HepG2 (cell line): Measurements from ENCODE around the gene IGDCC3. TPM values are rescaled to one million over a fixed set of nuclear protein-coding genes. Genes with fewer than 3 reads are reported as not detected.

Source experiments
- ATAC-seq: fragments of 200-7000 bp; cut with Tn5 transposase; 3 replicates; pipeline ENCODE4 v1.9.1; 2020; ENCODE audit warnings: mild to moderate bottlenecking, moderate library complexity
- BruUV-seq: library from RNA; stranded (reverse); fragments of 400-500 nt; replicated peaks from 2 replicates; lab custom pipeline; 2021; lab: Mats Ljungman, UMichigan
- CTCF ChIA-PET: fragments of 300-600 bp; formaldehyde crosslinking; extraction: SDS; loops from one replicate; lab custom pipeline; 2021; ENCODE audit warnings: low total read pairs, inconsistent platforms, low intra/inter-chr PET ratio; lab: Yijun Ruan, JAX
- POLR2A ChIA-PET: fragments of 350-600 bp; sonication (Branson Sonifier 250); formaldehyde crosslinking; loops from one replicate; lab custom pipeline; 2020; ENCODE audit warnings: antibody characterized with exemption, inconsistent platforms; lab: Yijun Ruan, JAX
- DNase-seq: peaks from one replicate; pipeline ENCODE4 v3.0.0-alpha.2; 2015; ENCODE audit warnings: low spot score
- FAIRE-seq: peaks from 3 replicates; lab custom pipeline; 2011; peaks lifted over from hg19 to GRCh38; lab: Jason Lieb, UNC
- H2AFZ ChIP-seq: one replicate; pipeline ENCODE4 v1.6.1; 2011; ENCODE audit warnings: low read length, inconsistent platforms
- H3K27ac ChIP-seq: fragments of 300-600 bp; 3 replicates; pipeline ENCODE4 v1.8.0; 2011; ENCODE audit warnings: mixed run types, mild to moderate bottlenecking, mixed read lengths, low read length, inconsistent platforms; ENCODE audit not compliant: insufficient read depth; ENCODE audit errors: extremely low read length
- H3K27me3 ChIP-seq, 2 experiments: fragments of 200-600 bp in 1 of 2; 2 replicates in 1 of 2; 3 replicates in 1 of 2; pipeline versions ENCODE4 v1.6.0 to v1.8.0; 2011; ENCODE audit warnings: low read length in 2 of 2, mild to moderate bottlenecking in 2 of 2, moderate library complexity in 2 of 2, inconsistent platforms in 1 of 2; ENCODE audit not compliant: insufficient read depth in 2 of 2, control insufficient read depth in 1 of 2
- H3K36me3 ChIP-seq, 2 experiments: fragments of 200-600 bp in 1 of 2; replicated peaks in 1 of 2; 2 replicates in 1 of 2; 3 replicates in 1 of 2; pipeline versions ENCODE4 v1.5.1 to v1.8.0; 2011; ENCODE audit warnings: low read length in 2 of 2, inconsistent platforms in 1 of 2; ENCODE audit not compliant: insufficient read depth in 2 of 2, control insufficient read depth in 1 of 2
- H3K4me1 ChIP-seq: 2 replicates; pipeline ENCODE4 v1.5.1; 2012; ENCODE audit warnings: low read length, inconsistent platforms; ENCODE audit not compliant: insufficient read depth
- H3K4me2 ChIP-seq: 2 replicates; pipeline ENCODE4 v1.6.0; 2011; ENCODE audit warnings: low read depth, low read length, inconsistent platforms
- H3K4me3 ChIP-seq, 3 experiments: fragments of 200-600 bp in 1 of 3; sonication (generic), shearing (Covaris generic) in 1 of 3; replicated peaks in 1 of 3; 2 replicates each; pipeline ENCODE4 v1.5.1; 2011 to 2016; ENCODE audit warnings: low read length in 3 of 3, inconsistent platforms in 2 of 3, low read depth in 2 of 3, mild to moderate bottlenecking in 2 of 3, control low read depth in 1 of 3, mixed read lengths in 1 of 3; ENCODE audit not compliant: insufficient read depth in 1 of 3
- H3K79me2 ChIP-seq: one replicate; pipeline ENCODE4 v1.6.1; 2011; ENCODE audit warnings: low read length, inconsistent platforms; ENCODE audit not compliant: insufficient read depth
- H3K9ac ChIP-seq: 2 replicates; pipeline ENCODE4 v1.6.0; 2011; ENCODE audit warnings: mild to moderate bottlenecking, low read depth, low read length, inconsistent platforms; ENCODE audit not compliant: insufficient read depth
- H3K9me3 ChIP-seq: 2 replicates; pipeline ENCODE4 v1.5.1; 2012; ENCODE audit warnings: mild to moderate bottlenecking, low read length
- H4K20me1 ChIP-seq: 2 replicates; pipeline ENCODE4 v1.6.0; 2011; ENCODE audit warnings: inconsistent platforms, mild to moderate bottlenecking, low read length, moderate library complexity; ENCODE audit not compliant: insufficient read depth
- ARNT2 ChIP-seq: sonication (generic); formaldehyde crosslinking; IDR thresholded peaks from 2 replicates; pipeline ENCODE4 v1.8.0; 2022; ENCODE audit warnings: mild to moderate bottlenecking, low read depth, missing genetic modification reagents, moderate library complexity
- CBX5 ChIP-seq: sonication (generic); formaldehyde crosslinking; IDR thresholded peaks from 2 replicates; pipeline ENCODE4 v1.4.0; 2020; ENCODE audit warnings: missing genetic modification reagents, borderline replicate concordance
- CEBPG ChIP-seq: IDR thresholded peaks from 2 replicates; pipeline ENCODE4 v1.6.1; 2016
- FOXM1 ChIP-seq: sonication (generic); formaldehyde crosslinking; IDR thresholded peaks from 2 replicates; pipeline ENCODE4 v1.5.0; 2020; ENCODE audit warnings: missing genetic modification reagents
- MAX ChIP-seq: IDR thresholded peaks from 2 replicates; pipeline ENCODE4 v1.6.1; 2012; ENCODE audit warnings: inconsistent platforms
- MLX ChIP-seq: IDR thresholded peaks from 2 replicates; pipeline ENCODE4 v1.6.1; 2016
- NFE2L1 ChIP-seq: sonication (generic); formaldehyde crosslinking; IDR thresholded peaks from 2 replicates; pipeline ENCODE4 v1.4.0; 2020; ENCODE audit warnings: missing genetic modification reagents, mild to moderate bottlenecking, borderline replicate concordance
- NR0B2 ChIP-seq: sonication (generic); formaldehyde crosslinking; IDR thresholded peaks from 2 replicates; pipeline ENCODE4 v1.4.0; 2020; ENCODE audit warnings: mild to moderate bottlenecking, missing genetic modification reagents
- NRL ChIP-seq: sonication (generic); formaldehyde crosslinking; IDR thresholded peaks from 2 replicates; pipeline ENCODE4 v1.5.0; 2020; ENCODE audit warnings: missing genetic modification reagents, mild to moderate bottlenecking, moderate library complexity, borderline replicate concordance
- PATZ1 ChIP-seq: sonication (generic); formaldehyde crosslinking; IDR thresholded peaks from 2 replicates; pipeline ENCODE4 v1.4.0; 2020; ENCODE audit warnings: missing genetic modification reagents
- RFXANK ChIP-seq: IDR thresholded peaks from 2 replicates; pipeline ENCODE4 v1.6.1; 2016
- SRSF9 ChIP-seq: fragments of 200-400 bp; formaldehyde crosslinking; IDR thresholded peaks from 2 replicates; pipeline ENCODE4 v1.6.1; 2018; ENCODE audit warnings: borderline replicate concordance, mild to moderate bottlenecking, low read depth, low read length; ENCODE audit not compliant: insufficient read depth, poor library complexity, severe bottlenecking
- TMF1 ChIP-seq: sonication (generic); formaldehyde crosslinking; IDR thresholded peaks from 2 replicates; pipeline ENCODE4 v1.8.1; 2022; ENCODE audit warnings: low read depth, missing genetic modification reagents
- TSC22D2 ChIP-seq: sonication (generic); formaldehyde crosslinking; IDR thresholded peaks from 2 replicates; pipeline ENCODE4 v1.5.1; 2020; ENCODE audit warnings: missing genetic modification reagents, mild to moderate bottlenecking, borderline replicate concordance
- ZC3H4 ChIP-seq: sonication (generic); formaldehyde crosslinking; IDR thresholded peaks from 2 replicates; pipeline ENCODE4 v1.4.0; 2020; ENCODE audit warnings: missing genetic modification reagents, borderline replicate concordance
- ZFX ChIP-seq: sonication (generic); formaldehyde crosslinking; IDR thresholded peaks from 2 replicates; pipeline ENCODE4 v1.4.0; 2020; ENCODE audit warnings: mild to moderate bottlenecking, low read depth, missing genetic modification reagents, moderate library complexity
- ZNF207 ChIP-seq: fragments of 450-650 bp; IDR thresholded peaks from 2 replicates; pipeline ENCODE4 v1.6.1; 2016; ENCODE audit warnings: antibody characterized with exemption, borderline replicate concordance
- ZNF367 ChIP-seq: sonication (generic); formaldehyde crosslinking; IDR thresholded peaks from 2 replicates; pipeline ENCODE4 v1.4.0; 2020; ENCODE audit warnings: missing genetic modification reagents, borderline replicate concordance
- ZNF800 ChIP-seq: sonication (generic); formaldehyde crosslinking; IDR thresholded peaks from 2 replicates; pipeline ENCODE4 v1.4.0; 2020; ENCODE audit warnings: missing genetic modification reagents
- WGBS: methylation state at CpG from one replicate; pipeline ENCODE4 v1.1.6; 2017; ENCODE audit warnings: low lambda C conversion rate; 5-methylcytosine and 5-hydroxymethylcytosine counted together
- in situ Hi-C: cut with HindIII; loops from 2 replicates; pipeline ENCODE4 v1.10.0; 2017; ENCODE audit warnings: low pct_unique_long_range_greater_than_20kb; ENCODE audit not compliant: extremely low pct_ligation_motif_present
- intact Hi-C: fragments of 100-400 bp; cut with micrococcal nuclease; formaldehyde crosslinking; loops from one replicate; pipeline ENCODE4 v1.10.0; 2022; ENCODE audit not compliant: unreplicated experiment
- polyA plus RNA-seq, 8 experiments: library from polyadenylated mRNA; depleted of rRNA in 3 of 8; stranded (reverse) in 7 of 8; unstranded in 1 of 8; fragments of >200 nt; fragmentation: Illumina TruSeq in 4 of 8; extraction: Trizol in 4 of 8; gene quantifications; 2 replicates each; pipeline versions ENCODE4 v1.2.1 to v1.2.3, GENCODE V29; 2011 to 2016; ENCODE audit warnings: low read depth in 4 of 8, missing spikeins in 1 of 8, mixed read lengths in 1 of 8; ENCODE audit not compliant: insufficient read depth in 1 of 8
- total RNA-seq, 5 experiments: library from RNA; depleted of rRNA; stranded (reverse); fragments of >200 nt; fragmentation: Illumina TruSeq; extraction: Trizol; gene quantifications; 2 replicates each; pipeline ENCODE4 v1.2.3, GENCODE V29; 2016; ENCODE audit warnings: low read depth in 1 of 5

The IGDCC3 gene
- total and polyA plus RNA-seq, 2 of the 13 experiments (the other 11 are each of a cell fraction or from before 2014, with no cell fraction given): 30.1 to 51.8 TPM

GRCh38 chr15:65339416-65339815 lies 38.4 kb downstream of the IGDCC3 start (continued):
- TF ChIP-seq ZNF800 (CRISPR knock-in tag) (no peak), FOXM1 (CRISPR knock-in tag) (no peak)

- 0 out of 2 replicates have a peak, but pooled peaks cover 2% of the 10 kb centered on the region for H4K20me1 ChIP-seq
- intact Hi-C loops (no loop called here), in situ Hi-C loops (no loop called here)
- ATAC-seq (no peak), DNase-seq (no peak), FAIRE-seq (no peak)
- H3K9me3 ChIP-seq: no peaks in the 10 kb centered on the region
- BruUV-seq: no TSS peak
- H3K4me2 ChIP-seq: no peak overlapping the region
- no peak overlapping the region for H3K4me3 ChIP-seq
- over 99% methylated on average over 8 of the region's 8 CpGs for WGBS
- peaks cover 5 to 18% of the 10 kb centered on the region in 2 experiments; a peak in 4 of 5 replicates for H3K36me3 ChIP-seq
- no peak overlapping the region for H3K27ac ChIP-seq
- H3K9ac ChIP-seq: no peak overlapping the region
- ChIA-PET POLR2A (no interaction called here), CTCF (interaction anchor here (0.6 kb wide), 1 partner anchor 19 kb away, joined by 3 read pairs; no protein-coding TSS in a partner anchor)
- H3K79me2 ChIP-seq: peaks cover 21% of the 10 kb centered on the region
- H3K4me1 ChIP-seq: peaks cover 32% of the 10 kb centered on the region
- no peaks in the 10 kb centered on the region for H3K27me3 ChIP-seq
- no peak overlapping the region for H2AFZ ChIP-seq
- TF ChIP-seq MLX (CRISPR knock-in tag) (no peak), ZNF207 (no peak), SRSF9 (no peak), CEBPG (CRISPR knock-in tag) (no peak), CBX5 (CRISPR knock-in tag) (no peak), NR0B2 (CRISPR knock-in tag) (no peak), TSC22D2 (CRISPR knock-in tag) (no peak), MAX (no peak), ARNT2 (CRISPR knock-in tag) (no peak), NRL (CRISPR knock-in tag) (no peak), ZC3H4 (CRISPR knock-in tag) (no peak), ZFX (no peak), TMF1 (CRISPR knock-in tag) (no peak), NFE2L1 (CRISPR knock-in tag) (no peak), ZNF367 (CRISPR knock-in tag) (no peak), RFXANK (CRISPR knock-in tag) (no peak), PATZ1 (CRISPR knock-in tag) (no peak)
These were observed 39.0 kb downstream of the IGDCC3 start for GRCh38 chr15:65338823-65339222.
